GM18517 (cell line): Measurements from ENCODE around the gene STON2.

Experiments used
- ATAC-seq: cut with Tn5 transposase; IDR thresholded peaks from one replicate; pipeline ENCODE4 v1.9.1; 2021; ENCODE audit warnings: mild to moderate bottlenecking, moderate library complexity; ENCODE audit not compliant: unreplicated experiment

STON2 gene

GRCh38 chr14:81305065-81305464 is 95.1 kb downstream of the STON2 start:
- no peak for ATAC-seq

DNA sequence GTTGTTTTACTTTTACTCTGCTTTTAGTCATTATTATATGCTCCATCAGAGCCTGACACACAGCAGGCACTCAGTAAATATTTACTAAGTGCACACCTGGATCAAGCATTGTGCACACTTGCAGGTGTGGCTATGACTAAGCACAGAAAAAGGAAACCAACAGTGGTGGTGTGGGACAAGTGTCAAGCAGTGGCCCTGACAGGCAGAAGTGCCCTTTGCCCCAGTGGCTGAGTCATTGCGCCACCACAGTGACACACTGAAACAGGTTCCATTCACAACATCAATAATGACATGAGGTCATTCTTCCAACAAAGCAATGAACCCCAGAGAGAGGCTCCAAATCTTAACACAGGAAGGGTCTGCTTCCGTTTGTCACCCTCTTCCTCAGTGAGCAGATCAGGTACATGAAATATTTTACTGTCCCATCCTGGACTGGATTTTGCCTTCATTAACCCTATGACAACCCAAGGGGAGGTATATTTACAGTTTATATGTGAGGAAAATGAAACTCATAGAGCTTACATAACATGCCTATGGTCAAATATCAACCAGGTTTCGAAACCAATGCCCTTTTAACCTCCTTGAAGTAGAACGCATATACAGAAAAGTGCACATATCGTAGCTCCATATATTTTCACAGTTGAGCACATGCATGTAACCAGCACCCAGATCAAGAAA is 96.7 kb downstream of the STON2 start:
- ATAC-seq: peak; percentile 93

DNA sequence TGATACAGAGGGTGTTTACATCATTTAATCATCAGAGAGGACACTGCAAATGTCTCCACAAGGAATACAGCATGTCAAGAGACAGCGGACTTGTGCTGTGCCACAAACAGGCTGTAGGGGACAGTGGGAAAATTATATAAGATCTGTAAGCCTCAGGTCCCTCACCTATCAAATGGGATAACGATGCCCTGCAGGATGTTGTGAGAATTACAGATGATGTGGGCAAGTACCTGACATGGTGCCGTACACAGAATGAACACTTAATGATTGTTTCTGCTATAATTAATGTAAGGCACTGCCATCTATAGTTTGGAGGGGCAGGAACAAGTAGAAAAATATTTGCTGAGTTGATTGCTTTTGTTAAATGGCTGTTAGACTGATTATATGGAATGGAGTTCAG is 97.5 kb downstream of the STON2 start:
- ATAC-seq: no peak

GRCh38 chr14:81301813-81302212 is 98.3 kb downstream of the STON2 start:
- ATAC-seq: no peak

DNA sequence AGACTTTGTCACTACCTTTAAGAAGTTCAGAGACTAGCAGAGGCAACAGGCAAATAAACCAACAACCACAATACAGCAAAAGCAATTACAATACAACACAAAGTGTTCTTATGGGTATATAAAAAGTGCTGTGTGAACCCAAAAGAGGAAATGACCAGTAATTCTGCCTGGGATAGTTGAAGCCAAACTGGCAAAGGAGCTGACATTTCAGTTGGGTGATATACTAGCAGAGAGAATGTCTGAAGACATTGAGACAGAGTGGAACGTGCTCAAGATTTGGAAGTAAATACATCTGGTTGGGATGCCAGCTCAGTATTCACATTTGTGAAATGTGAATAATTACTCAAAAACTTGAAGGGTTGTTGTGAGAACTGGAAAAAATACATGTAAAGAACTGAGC is 98.8 kb downstream of the STON2 start:
- no peak for ATAC-seq

DNA sequence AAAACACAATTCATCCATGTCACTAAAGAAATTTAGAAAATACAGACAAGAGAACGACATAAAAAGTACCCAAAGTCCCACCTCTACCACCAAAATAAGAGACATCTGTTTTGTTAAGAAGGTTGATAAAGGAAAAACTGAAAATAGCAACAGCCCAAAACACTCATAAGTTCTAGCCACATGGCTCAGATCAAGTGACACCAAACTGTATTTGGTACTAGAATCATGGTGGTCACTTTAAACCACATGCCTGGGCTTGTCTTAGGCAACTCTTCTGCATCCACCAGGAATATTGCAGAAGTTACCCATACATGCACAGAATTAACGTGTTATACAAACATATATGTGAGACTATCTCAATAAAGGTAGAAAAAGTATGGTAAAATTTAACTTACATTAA is 101.2 kb downstream of the STON2 start:
- no peak for ATAC-seq

- no peak for ATAC-seq
Observed at GRCh38 chr14:81298122-81298521, 102.0 kb downstream of the STON2 start.

DNA sequence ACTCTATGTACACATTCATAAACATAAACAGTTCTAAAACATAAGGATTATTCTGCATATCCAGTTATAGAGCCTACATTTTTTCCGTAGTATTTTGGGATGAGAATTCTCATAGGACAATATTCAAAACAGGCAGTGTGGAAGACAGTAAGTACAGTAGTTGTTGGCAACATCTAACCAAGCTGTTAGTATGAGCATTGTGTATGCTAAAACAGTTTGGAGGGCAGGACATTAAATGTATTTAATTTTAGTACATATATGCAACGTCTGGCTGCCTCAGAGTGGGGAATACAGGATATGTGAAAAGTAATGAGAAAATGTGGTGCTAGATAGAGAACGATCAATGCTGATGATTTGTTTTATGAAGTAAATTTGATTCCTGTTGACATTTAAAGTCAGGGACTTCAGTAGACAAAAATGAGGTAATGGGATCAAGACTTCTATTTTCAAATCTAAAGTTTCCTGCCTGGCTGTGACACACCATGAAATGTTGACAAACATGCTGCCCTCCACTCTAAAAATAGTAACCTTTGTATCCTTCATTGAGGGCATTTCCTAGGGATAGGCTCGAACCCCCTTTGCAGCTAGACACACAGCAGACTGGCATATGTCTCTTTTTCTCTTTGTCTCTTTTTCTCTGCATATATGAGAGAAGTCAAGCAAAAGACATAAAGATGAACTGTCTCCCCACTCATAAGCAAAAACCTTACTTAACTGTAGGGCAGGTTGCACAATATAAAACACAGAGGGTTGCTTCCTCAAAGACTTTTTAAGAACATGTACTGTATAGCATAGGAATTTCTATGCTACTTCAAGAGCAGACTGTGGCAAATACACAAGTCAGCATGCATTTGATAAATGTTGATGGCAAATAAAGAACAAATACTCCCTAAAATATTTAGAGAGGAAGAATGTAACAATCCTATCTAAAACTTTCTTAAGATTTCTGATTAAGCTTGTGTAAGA is 103.9 kb downstream of the STON2 start:
- no peak for ATAC-seq

GRCh38 chr14:81289516-81289915 is 110.6 kb downstream of the STON2 start:
- ATAC-seq: no peak

GRCh38 chr14:81286574-81287370 is 113.4 kb downstream of the STON2 start:
- ATAC-seq: no peak

DNA sequence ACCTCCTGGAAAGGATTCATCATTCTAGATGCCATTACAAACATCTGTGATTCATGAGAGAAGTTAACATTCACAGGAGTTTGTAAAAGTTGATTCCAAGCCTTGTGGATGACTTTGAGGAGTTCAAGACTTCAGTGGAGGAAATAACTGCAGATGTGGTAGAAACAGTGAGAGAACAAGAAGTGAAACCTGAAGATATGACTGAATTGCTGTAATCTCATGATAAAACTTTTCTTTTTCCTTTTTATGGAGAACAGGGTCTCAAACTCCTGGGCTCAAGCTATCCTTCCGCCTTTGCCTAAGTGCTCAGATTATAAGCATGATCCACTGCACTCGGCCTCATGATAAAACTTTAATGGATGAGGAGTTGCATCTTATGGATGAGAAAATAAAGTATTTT is 114.9 kb downstream of the STON2 start:
- no peak for ATAC-seq

DNA sequence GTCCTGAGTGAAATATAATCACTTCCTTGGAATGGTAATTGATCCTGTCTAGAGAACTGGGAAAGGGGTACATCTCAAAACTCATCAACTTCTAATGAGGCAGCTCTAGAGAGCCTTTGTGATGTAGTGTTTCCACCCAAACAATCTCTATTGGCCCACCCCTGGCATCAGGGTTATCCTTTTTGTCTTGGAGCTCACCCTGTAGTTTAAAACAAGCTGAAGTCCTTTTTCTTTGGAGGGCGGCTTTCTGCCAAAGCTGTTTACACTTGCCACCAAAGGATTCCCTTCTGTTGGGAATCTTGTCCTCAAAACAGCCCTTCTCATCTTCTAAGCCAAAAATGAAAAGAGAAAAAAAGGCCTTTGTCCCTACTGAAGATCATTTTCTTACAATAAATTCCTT is 118.8 kb downstream of the STON2 start:
- ATAC-seq: no peak

- no peak for ATAC-seq
Observed at GRCh38 chr14:81280136-81280791, 119.9 kb downstream of the STON2 start.

DNA sequence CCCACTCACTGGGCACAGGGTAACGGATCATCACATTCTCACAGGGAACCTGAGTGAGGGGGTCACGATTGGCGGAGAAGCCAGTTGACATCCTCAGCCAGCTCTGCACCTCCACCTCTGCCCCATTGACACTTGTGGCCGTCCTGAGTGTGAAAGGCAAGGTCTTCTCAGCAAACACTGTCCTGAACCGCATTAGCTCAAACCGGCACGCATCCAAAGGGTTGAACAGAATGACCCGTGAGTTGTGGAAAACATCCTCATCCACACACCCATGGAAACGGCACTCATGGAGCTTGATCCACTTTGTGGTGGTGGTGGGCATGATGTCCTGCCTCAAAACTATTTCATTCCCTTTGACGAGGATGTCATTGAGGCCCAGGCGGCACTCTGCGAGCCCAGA is 123.0 kb downstream of the STON2 start:
- no peak for ATAC-seq

GRCh38 chr14:81276073-81277069 is 123.8 kb downstream of the STON2 start:
- ATAC-seq: peak; percentile 55

DNA sequence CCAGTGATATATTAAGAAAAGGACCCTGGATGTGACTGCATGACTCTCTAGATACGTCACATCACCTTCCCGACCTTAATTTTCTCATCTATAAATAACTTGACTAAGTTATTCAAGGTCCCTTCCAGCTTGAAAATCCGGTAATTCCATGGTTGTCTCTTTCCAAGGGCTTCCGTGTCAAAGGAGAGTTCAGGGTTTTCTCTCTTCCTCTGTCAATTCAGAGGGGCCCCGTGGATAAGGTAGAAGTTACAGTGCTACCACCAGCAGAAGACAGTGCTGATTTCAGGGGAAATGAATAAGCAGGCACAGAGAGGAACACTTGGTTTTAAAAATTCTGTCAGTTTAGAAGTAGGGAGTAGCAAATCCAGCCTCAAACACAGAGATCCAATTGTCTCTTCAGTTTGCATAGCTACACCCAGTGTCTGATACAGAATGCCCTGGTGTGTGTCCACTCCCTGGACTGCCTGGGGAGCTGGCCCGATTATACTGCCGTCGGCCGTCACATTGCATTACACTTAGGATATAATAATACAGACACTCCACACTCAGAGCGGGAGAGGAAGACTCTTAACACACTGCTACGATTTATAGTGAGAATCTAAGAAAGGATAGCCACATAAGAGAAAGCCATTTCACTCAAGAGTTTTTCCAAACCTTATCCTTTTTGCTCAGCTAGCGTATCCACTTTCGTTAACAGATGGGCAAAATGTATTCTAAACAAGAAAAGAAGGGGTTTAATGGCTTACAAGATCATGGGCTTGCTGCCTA is 124.6 kb downstream of the STON2 start:
- no peak for ATAC-seq

DNA sequence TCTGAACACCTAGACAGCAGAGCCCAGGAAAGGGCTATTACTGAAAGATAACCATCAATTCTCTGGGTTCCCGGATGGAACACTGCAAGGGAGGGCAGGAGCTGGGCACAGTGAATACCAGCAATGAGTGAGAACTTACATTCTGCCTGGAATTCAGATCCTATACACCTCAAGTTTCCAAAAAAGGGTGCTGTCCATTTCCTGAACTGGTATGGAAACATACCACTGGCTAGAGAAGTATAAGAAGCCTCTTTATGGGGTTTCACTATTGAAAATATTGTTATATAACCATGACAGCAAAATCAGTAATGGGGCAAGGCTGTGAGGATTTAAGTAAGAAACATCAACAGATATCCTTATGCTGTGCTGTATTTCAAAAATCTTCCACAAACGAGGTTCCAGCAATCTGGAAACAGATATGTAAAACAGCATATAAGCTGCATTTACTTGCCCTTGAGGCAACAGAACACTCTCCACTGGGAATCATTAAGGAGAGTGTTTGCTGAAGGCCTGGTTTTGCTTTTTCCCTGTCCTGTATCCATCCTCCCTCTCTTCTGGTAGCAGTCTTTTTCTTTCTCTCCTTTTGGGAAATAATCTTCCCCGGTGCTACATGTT is 126.1 kb downstream of the STON2 start:
- no peak for ATAC-seq

DNA sequence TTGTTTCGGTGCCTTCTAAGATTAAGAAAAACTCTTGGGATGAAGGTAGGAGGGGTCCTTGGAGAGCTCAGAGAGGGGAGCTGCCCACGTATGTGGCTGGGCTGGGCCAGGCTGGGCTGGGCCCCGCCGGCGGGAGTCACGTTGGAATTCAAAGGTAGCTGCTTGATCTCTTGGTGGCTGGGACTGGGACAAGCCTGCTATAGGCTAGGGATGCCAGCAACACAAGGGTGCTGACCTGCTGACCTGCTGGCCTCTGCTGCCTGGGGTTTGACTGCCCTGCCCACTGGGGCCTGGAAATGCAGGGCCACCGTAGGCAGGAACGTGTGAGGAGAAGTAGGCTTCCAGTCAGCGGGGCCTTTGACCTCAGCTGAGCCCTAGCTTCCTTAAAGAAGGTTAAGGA is 126.6 kb downstream of the STON2 start:
- ATAC-seq: no peak
